Measurements from ENCODE around the gene LMBRD1.
"Not testable (repeated sequence)": the region's sequence is repeated elsewhere in the genome, so short reads cannot be mapped to it uniquely, and the experiment has no call there.

LMBRD1 gene

GRCh38 chr6:69796642-69797390, at the start of gene LMBRD1:
TSS of gene LMBRD1 (minus strand) at chr6:69797010. CDS start at chr6:69796881, 129 bp downstream.
- DNase-seq (ENCODE audit: low read depth) = peak; percentile 97

GRCh38 chr6:69846312-69846711, 49.5 kb upstream of the LMBRD1 start:
- DNase-seq (ENCODE audit: low read depth) = no peak

GRCh38 chr6:69843189-69843588, 46.4 kb upstream of the LMBRD1 start:
- DNase-seq (ENCODE audit: low read depth) = no peak

- DNase-seq (ENCODE audit: low read depth) = no peak
These were observed 45.1 kb upstream of the LMBRD1 start for GRCh38 chr6:69841862-69842261.

GRCh38 chr6:69835414-69836179, 38.8 kb upstream of the LMBRD1 start:
- no peak for DNase-seq (ENCODE audit: low read depth)

- no peak for DNase-seq (ENCODE audit: low read depth)
These were observed 35.7 kb upstream of the LMBRD1 start for GRCh38 chr6:69832558-69832957.

GRCh38 chr6:69827276-69827893, 30.6 kb upstream of the LMBRD1 start:
- DNase-seq (ENCODE audit: low read depth) = no peak

GRCh38 chr6:69825904-69826303, 29.1 kb upstream of the LMBRD1 start:
- DNase-seq (ENCODE audit: low read depth) = no peak

GRCh38 chr6:69824355-69824754, 27.5 kb upstream of the LMBRD1 start:
- DNase-seq (ENCODE audit: low read depth) = not testable (repeated sequence)

GRCh38 chr6:69820438-69820837, 23.6 kb upstream of the LMBRD1 start:
- no peak for DNase-seq (ENCODE audit: low read depth)

- DNase-seq (ENCODE audit: low read depth) = no peak
These were observed 23.2 kb upstream of the LMBRD1 start for GRCh38 chr6:69820018-69820417.

GRCh38 chr6:69819138-69819537, 22.3 kb upstream of the LMBRD1 start:
- no peak for DNase-seq (ENCODE audit: low read depth)

GRCh38 chr6:69818223-69818930, 21.6 kb upstream of the LMBRD1 start:
- no peak for DNase-seq (ENCODE audit: low read depth)

GRCh38 chr6:69817358-69817757, 20.5 kb upstream of the LMBRD1 start:
- DNase-seq (ENCODE audit: low read depth) = no peak

GRCh38 chr6:69816569-69816968, 19.8 kb upstream of the LMBRD1 start:
- DNase-seq (ENCODE audit: low read depth) = no peak

- DNase-seq (ENCODE audit: low read depth) = no peak
These were observed 19.2 kb upstream of the LMBRD1 start for GRCh38 chr6:69816026-69816425.

- DNase-seq (ENCODE audit: low read depth) = no peak
These were observed 16.7 kb upstream of the LMBRD1 start for GRCh38 chr6:69813508-69813907.

GRCh38 chr6:69812746-69813427, 16.1 kb upstream of the LMBRD1 start:
- DNase-seq (ENCODE audit: low read depth) = no peak

- no peak for DNase-seq (ENCODE audit: low read depth)
These were observed 6.2 kb upstream of the LMBRD1 start for GRCh38 chr6:69802995-69803394.

- no peak for DNase-seq (ENCODE audit: low read depth)
These were observed 4.9 kb upstream of the LMBRD1 start for GRCh38 chr6:69801711-69802110.

GRCh38 chr6:69801225-69801624, 4.4 kb upstream of the LMBRD1 start:
- no peak for DNase-seq (ENCODE audit: low read depth)

GRCh38 chr6:69798796-69799195, 2.0 kb upstream of the LMBRD1 start:
- not testable (repeated sequence) for DNase-seq (ENCODE audit: low read depth)

Measured in stimulated activated CD8-positive, alpha-beta memory T cell treated with anti-CD3 and anti-CD28 coated beads, Interleukin-4, amount 100 ng/mL, for 24 hours (primary cell).